ENCODE results near the gene MAP2.

The MAP2 gene

GRCh38 chr2:209519906-209520305 is 96.1 kb downstream of the MAP2 start:
- TF ChIP-seq MAX (IDR thresholded peaks at IDR 0.05; ENCODE audit: low read depth, low read length): no peak
- no peak for TF ChIP-seq MYC (IDR thresholded peaks at IDR 0.05; ENCODE audit: low read depth, low read length)
- TF ChIP-seq POLR2A (IDR thresholded peaks at IDR 0.05; ENCODE audit: extremely low read depth, insufficient read length): no peak
- no peak for TF ChIP-seq CTCF (IDR thresholded peaks at IDR 0.05; ENCODE audit: low read depth, low read length)
- H3K4me3 ChIP-seq (ENCODE audit: low read depth, low read length): no peak overlapping the region
- DNase-seq (ENCODE audit: low read depth): no peak

- no peak for DNase-seq (ENCODE audit: low read depth)
- TF ChIP-seq MAX (IDR thresholded peaks at IDR 0.05; ENCODE audit: low read depth, low read length) (no peak), POLR2A (IDR thresholded peaks at IDR 0.05; ENCODE audit: extremely low read depth, insufficient read length) (no peak), CTCF (IDR thresholded peaks at IDR 0.05; ENCODE audit: low read depth, low read length) (no peak)
- H3K4me3 ChIP-seq (ENCODE audit: low read depth, low read length): no peak overlapping the region
Measured at GRCh38 chr2:209523041-209523740, 99.3 kb downstream of the MAP2 start.

- no peak for DNase-seq (ENCODE audit: low read depth)
- no peak overlapping the region for H3K4me3 ChIP-seq (ENCODE audit: low read depth, low read length)
- TF ChIP-seq POLR2A (IDR thresholded peaks at IDR 0.05; ENCODE audit: extremely low read depth, insufficient read length): no peak
- no peak for TF ChIP-seq MYC (IDR thresholded peaks at IDR 0.05; ENCODE audit: low read depth, low read length)
- no peak for TF ChIP-seq MAX (IDR thresholded peaks at IDR 0.05; ENCODE audit: low read depth, low read length)
- TF ChIP-seq CTCF (IDR thresholded peaks at IDR 0.05; ENCODE audit: low read depth, low read length): no peak
Measured at GRCh38 chr2:209523867-209524266, 100.0 kb downstream of the MAP2 start.

- no peak overlapping the region for H3K4me3 ChIP-seq (ENCODE audit: low read depth, low read length)
- TF ChIP-seq MAX (IDR thresholded peaks at IDR 0.05; ENCODE audit: low read depth, low read length): no peak
- TF ChIP-seq CTCF (IDR thresholded peaks at IDR 0.05; ENCODE audit: low read depth, low read length): no peak
- no peak for TF ChIP-seq POLR2A (IDR thresholded peaks at IDR 0.05; ENCODE audit: extremely low read depth, insufficient read length)
- no peak for TF ChIP-seq MYC (IDR thresholded peaks at IDR 0.05; ENCODE audit: low read depth, low read length)
- no peak for DNase-seq (ENCODE audit: low read depth)
Measured at GRCh38 chr2:209525331-209525730, 101.5 kb downstream of the MAP2 start.

- peak; percentile 66 for DNase-seq (ENCODE audit: low read depth)
- TF ChIP-seq MYC (IDR thresholded peaks at IDR 0.05; ENCODE audit: low read depth, low read length) (no peak), CTCF (IDR thresholded peaks at IDR 0.05; ENCODE audit: low read depth, low read length) (no peak), MAX (IDR thresholded peaks at IDR 0.05; ENCODE audit: low read depth, low read length) (no peak), POLR2A (IDR thresholded peaks at IDR 0.05; ENCODE audit: extremely low read depth, insufficient read length) (no peak)
- H3K4me3 ChIP-seq (ENCODE audit: low read depth, low read length): peak overlapping the region; percentile 47
Measured at GRCh38 chr2:209525834-209526281, 102.0 kb downstream of the MAP2 start.
